ENCODE data around the gene LVRN. TPM values are rescaled to one million over a fixed set of nuclear protein-coding genes. Genes with fewer than 3 reads are reported as not detected.

The LVRN gene
- total RNA-seq, 1 donor from 2014 or later: not detected

GRCh38 chr5:116068028-116068632, 105.9 kb downstream of the LVRN start:
- Mint-ChIP-seq H3K9me3 (peaks cover 3% of the 10 kb centered on the region), H3K4me1 (no peaks in the 10 kb centered on the region), H3K27ac (no peak overlapping the region), H3K36me3 (ENCODE audit: low read depth) (no peaks in the 10 kb centered on the region), H3K27me3 (peaks cover 40% of the 10 kb centered on the region), H3K4me3 (no peak overlapping the region)
- intact Hi-C loops (cut with micrococcal nuclease): loop anchor here (1.0 to 5.0 kb wide), 3 partner anchors 227 to 761 kb away; partner anchors contain the start of genes AP3S1 and ATG12
- peak; percentile 76 for DNase-seq

- H3K9me3 Mint-ChIP-seq: peaks cover 3% of the 10 kb centered on the region
- intact Hi-C loops (cut with micrococcal nuclease): no loop called here
- H3K27ac Mint-ChIP-seq: no peak overlapping the region
- DNase-seq: no peak
- peaks cover 5% of the 10 kb centered on the region for H3K4me1 Mint-ChIP-seq
- H3K27me3 Mint-ChIP-seq: peaks cover 39% of the 10 kb centered on the region
- no peaks in the 10 kb centered on the region for H3K36me3 Mint-ChIP-seq (ENCODE audit: low read depth)
- no peak overlapping the region for H3K4me3 Mint-ChIP-seq
Observed at GRCh38 chr5:116071211-116071610, 108.9 kb downstream of the LVRN start.

GRCh38 chr5:116075191-116075831, 113.0 kb downstream of the LVRN start:
- DNase-seq: peak; percentile 48
- peaks cover 11% of the 10 kb centered on the region for H3K4me1 Mint-ChIP-seq
- peaks cover 1% of the 10 kb centered on the region for H3K36me3 Mint-ChIP-seq (ENCODE audit: low read depth)
- H3K27me3 Mint-ChIP-seq: peaks cover 20% of the 10 kb centered on the region
- peak overlapping the region; percentile 7 for H3K27ac Mint-ChIP-seq
- peaks cover 3% of the 10 kb centered on the region for H3K9me3 Mint-ChIP-seq
- intact Hi-C loops (cut with micrococcal nuclease): no loop called here
- H3K4me3 Mint-ChIP-seq: no peak overlapping the region

- DNase-seq: peak; percentile 25
- intact Hi-C loops (cut with micrococcal nuclease): loop anchor here (1.0 kb wide), 1 partner anchor 9 kb away; the partner anchor contains the start of gene COMMD10
- peaks cover 3% of the 10 kb centered on the region for H3K9me3 Mint-ChIP-seq
- H3K4me3 Mint-ChIP-seq: no peak overlapping the region
- peaks cover 1% of the 10 kb centered on the region for H3K36me3 Mint-ChIP-seq (ENCODE audit: low read depth)
- peaks cover 15% of the 10 kb centered on the region for H3K27me3 Mint-ChIP-seq
- H3K27ac Mint-ChIP-seq: peak overlapping the region; percentile 5
- H3K4me1 Mint-ChIP-seq: peaks cover 11% of the 10 kb centered on the region
Observed at GRCh38 chr5:116076496-116076895, 114.2 kb downstream of the LVRN start.

Other genes with a start within 250 kb of the LVRN start
- gene CDO1, start 145.8 kb upstream of the LVRN start, total RNA-seq: 0.45 and 0.82 TPM in 2 replicates
- gene ATG12, start 120.9 kb upstream of the LVRN start, total RNA-seq: 31.7 and 37.0 TPM in 2 replicates
- gene AP3S1, start 120.5 kb upstream of the LVRN start, total RNA-seq: 64.6 and 72.8 TPM in 2 replicates
- gene ARL14EPL, start 70.0 kb downstream of the LVRN start, total RNA-seq: not detected in 2 replicates
- gene COMMD10, start 122.5 kb downstream of the LVRN start, total RNA-seq: 22.2 and 24.4 TPM in 2 replicates